Hepatocyte (in vitro differentiated cells): ENCODE measurements around the gene KCNQ1. TPM values are rescaled to one million over a fixed set of nuclear protein-coding genes. Genes with fewer than 3 reads are reported as not detected.

Experiments used
- DNase-seq: peaks from one replicate; pipeline ENCODE4 v3.0.0-alpha.2; 2016; ENCODE audit warnings: low spot score
- H2AFZ ChIP-seq: fragments of 200-600 bp; sonication (generic); 2 replicates; pipeline ENCODE4 v1.6.0; 2016; ENCODE audit warnings: antibody characterized with exemption, mild to moderate bottlenecking
- H3K27ac ChIP-seq: fragments of 200-600 bp; sonication (generic); 2 replicates; pipeline ENCODE4 v1.5.1; 2016; ENCODE audit warnings: mild to moderate bottlenecking
- H3K27me3 ChIP-seq: fragments of 200-600 bp; sonication (generic); 2 replicates; pipeline ENCODE4 v1.6.1; 2016
- H3K36me3 ChIP-seq: fragments of 200-600 bp; sonication (generic); replicated peaks from 2 replicates; pipeline ENCODE4 v1.5.1; 2016; ENCODE audit warnings: low read depth; ENCODE audit not compliant: insufficient read depth
- H3K4me1 ChIP-seq: fragments of 200-600 bp; sonication (generic); 2 replicates; pipeline ENCODE4 v1.5.1; 2016; ENCODE audit warnings: mild to moderate bottlenecking, moderate library complexity; ENCODE audit not compliant: insufficient read depth
- H3K4me2 ChIP-seq: fragments of 200-600 bp; sonication (generic); 2 replicates; pipeline ENCODE4 v1.6.0; 2016
- H3K4me3 ChIP-seq: fragments of 200-600 bp; sonication (generic); 2 replicates; pipeline ENCODE4 v1.5.1; 2016; ENCODE audit warnings: mild to moderate bottlenecking
- H3K79me2 ChIP-seq: fragments of 200-600 bp; sonication (generic); 2 replicates; pipeline ENCODE4 v1.6.0; 2017; ENCODE audit warnings: mild to moderate bottlenecking
- H3K9me2 ChIP-seq: fragments of 200-600 bp; sonication (generic); replicated peaks from 2 replicates; pipeline ENCODE4 v1.6.0; 2017; ENCODE audit warnings: mild to moderate bottlenecking; ENCODE audit not compliant: insufficient read depth
- H3K9me3 ChIP-seq: fragments of 200-600 bp; sonication (generic); 2 replicates; pipeline ENCODE4 v1.5.1; 2016; ENCODE audit warnings: low read depth, mild to moderate bottlenecking
- H4K20me1 ChIP-seq: fragments of 200-600 bp; sonication (generic); 2 replicates; pipeline ENCODE4 v1.6.0; 2016; ENCODE audit warnings: mild to moderate bottlenecking; ENCODE audit not compliant: insufficient read depth, poor library complexity, severe bottlenecking
- CTCF ChIP-seq: fragments of 200-600 bp; sonication (generic); IDR thresholded peaks from 2 replicates; pipeline ENCODE4 v1.5.1; 2016; ENCODE audit warnings: antibody characterized with exemption, mild to moderate bottlenecking; ENCODE audit not compliant: poor library complexity
- EZH2 ChIP-seq: fragments of 200-600 bp; sonication (generic); IDR thresholded peaks from 2 replicates; pipeline ENCODE4 v1.6.1; 2016; ENCODE audit warnings: antibody characterized with exemption, mild to moderate bottlenecking, borderline replicate concordance
- EZH2phosphoT487 ChIP-seq: fragments of 200-600 bp; sonication (generic); IDR thresholded peaks from one replicate; pipeline ENCODE4 v1.6.1; 2018; ENCODE audit warnings: antibody characterized with exemption, mild to moderate bottlenecking, low read depth, moderate library complexity; ENCODE audit not compliant: unreplicated experiment, severe bottlenecking
- WGBS: methylation state at CpG from one replicate; pipeline ENCODE4 v1.1.6; 2016; ENCODE audit warnings: low lambda C conversion rate; ENCODE audit errors: missing lambda C conversion rate; 5-methylcytosine and 5-hydroxymethylcytosine counted together
- polyA plus RNA-seq: library from polyadenylated mRNA; unstranded; fragments of >200 nt; fragmentation: Nextera tagmentation; extraction: Ambion mirVana; gene quantifications from 2 replicates; pipeline ENCODE4 v1.2.1, GENCODE V29; 2016
- total RNA-seq: library from RNA; depleted of rRNA; stranded (reverse); fragments of >200 nt; gene quantifications from 2 replicates; pipeline ENCODE4 v1.2.3, GENCODE V29; 2014

The KCNQ1 gene
- total and polyA plus RNA-seq, 2 experiments from 2014 or later, result 1.8 to 6.4 TPM

- H3K9me3 ChIP-seq, result no peaks in the 10 kb centered on the region
- H3K36me3 ChIP-seq, result no peaks in the 10 kb centered on the region
- no peaks in the 10 kb centered on the region for H3K9me2 ChIP-seq
- TF ChIP-seq CTCF (no peak), EZH2 (no peak), EZH2phosphoT487 (no peak)
- H3K4me2 ChIP-seq, result no peak overlapping the region
- 94% methylated on average over 12 of the region's 12 CpGs for WGBS
- no peaks in the 10 kb centered on the region for H3K27me3 ChIP-seq
- H2AFZ ChIP-seq, result no peak overlapping the region
- H3K27ac ChIP-seq, result no peak overlapping the region
- H3K4me3 ChIP-seq, result no peak overlapping the region
- H3K4me1 ChIP-seq, result peaks cover 13% of the 10 kb centered on the region
- no peaks in the 10 kb centered on the region for H4K20me1 ChIP-seq
- no peaks in the 10 kb centered on the region for H3K79me2 ChIP-seq
- DNase-seq, result no peak
Observed at GRCh38 chr11:2800655-2801531, 356.1 kb downstream of the KCNQ1 start.

DNA sequence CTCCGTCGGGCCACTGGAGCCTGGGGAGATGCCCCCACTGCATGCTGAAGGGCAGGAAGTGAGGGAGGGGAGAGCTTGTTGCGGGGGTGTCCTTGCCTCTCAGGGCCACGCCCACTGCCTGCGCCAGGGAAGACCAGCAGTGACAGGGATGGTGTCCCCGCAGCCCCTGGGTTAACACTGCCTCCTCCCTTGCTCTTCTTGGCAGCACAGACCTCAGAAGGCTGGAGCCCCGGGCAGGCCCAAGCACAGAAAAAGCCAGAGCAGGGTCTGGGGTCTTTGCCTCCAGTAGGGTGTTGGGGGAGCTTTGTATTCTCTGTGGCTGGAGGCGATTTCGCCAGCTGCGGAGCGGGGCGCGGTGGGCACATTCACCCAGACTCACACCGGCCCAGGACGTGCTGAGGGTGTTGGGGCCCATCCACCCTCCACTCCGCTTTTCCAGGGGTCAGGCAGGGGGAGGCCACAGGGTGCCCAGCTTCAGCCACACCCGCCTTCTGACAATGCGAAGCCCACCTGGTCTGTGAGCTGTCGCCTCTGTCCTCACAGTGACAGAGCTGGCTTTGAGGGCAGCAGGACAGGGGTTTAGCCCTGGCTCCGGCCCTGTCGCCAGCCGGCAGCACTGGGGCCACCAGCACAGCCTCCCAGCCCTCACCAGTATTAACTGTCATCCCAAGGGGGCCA is 357.0 kb downstream of the KCNQ1 start:
- H3K27me3 ChIP-seq, result no peaks in the 10 kb centered on the region
- no peak overlapping the region for H3K4me3 ChIP-seq
- H3K9me3 ChIP-seq, result no peaks in the 10 kb centered on the region
- H3K9me2 ChIP-seq, result no peaks in the 10 kb centered on the region
- H4K20me1 ChIP-seq, result no peaks in the 10 kb centered on the region
- H3K27ac ChIP-seq, result no peak overlapping the region
- H3K36me3 ChIP-seq, result no peaks in the 10 kb centered on the region
- peaks cover 21% of the 10 kb centered on the region for H3K4me1 ChIP-seq
- 93% methylated on average over 22 of the region's 22 CpGs for WGBS
- H3K4me2 ChIP-seq, result no peak overlapping the region
- no peak for DNase-seq
- no peak overlapping the region for H2AFZ ChIP-seq
- TF ChIP-seq CTCF (no peak), EZH2phosphoT487 (no peak), EZH2 (no peak)
- no peaks in the 10 kb centered on the region for H3K79me2 ChIP-seq

DNA sequence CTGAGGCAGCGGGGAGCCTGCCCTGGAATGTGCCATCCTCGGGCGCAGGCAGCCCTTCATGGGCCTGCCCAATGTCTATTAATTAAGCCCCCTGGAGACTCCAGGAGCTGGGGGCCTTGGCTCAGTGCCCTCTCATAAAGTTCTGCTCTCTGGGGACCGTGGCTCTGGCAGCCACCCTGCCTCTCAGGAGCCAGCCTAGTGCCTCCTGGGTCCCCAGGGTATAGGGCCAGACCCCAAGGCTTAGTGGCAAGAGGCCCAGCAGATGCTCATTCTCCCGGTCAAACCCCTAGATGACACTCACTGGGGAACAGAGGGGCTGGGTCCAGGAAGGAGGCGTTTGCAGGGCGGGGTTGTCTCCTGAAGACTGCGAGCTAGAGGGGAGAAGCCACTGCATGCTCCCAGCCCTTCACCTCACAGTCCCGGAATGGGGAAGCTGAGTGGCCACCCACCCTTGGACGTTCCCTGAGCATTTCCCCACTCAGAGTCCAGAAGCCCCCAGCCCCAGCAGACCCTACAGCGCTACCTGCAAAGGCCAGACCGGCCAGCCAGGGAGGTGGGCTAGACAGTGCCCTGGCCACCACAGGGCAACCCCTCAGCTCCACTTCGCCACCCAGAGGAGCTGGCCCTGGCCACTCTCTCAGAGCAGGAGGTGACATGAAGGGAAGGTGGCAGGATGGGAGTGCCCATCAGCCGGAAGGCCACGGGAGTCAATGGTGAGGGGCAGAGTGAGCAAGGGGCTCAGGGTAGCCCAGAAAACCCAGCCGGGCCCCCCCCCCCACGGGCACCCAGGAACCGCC is 357.8 kb downstream of the KCNQ1 start:
- 93% methylated on average over 18 of the region's 18 CpGs for WGBS
- H4K20me1 ChIP-seq, result no peaks in the 10 kb centered on the region
- peaks cover 28% of the 10 kb centered on the region for H3K4me1 ChIP-seq
- no peak overlapping the region for H3K27ac ChIP-seq
- no peaks in the 10 kb centered on the region for H3K79me2 ChIP-seq
- H3K9me2 ChIP-seq, result no peaks in the 10 kb centered on the region
- no peaks in the 10 kb centered on the region for H3K27me3 ChIP-seq
- H3K4me3 ChIP-seq, result no peak overlapping the region
- H2AFZ ChIP-seq, result no peak overlapping the region
- no peak for DNase-seq
- no peak for TF ChIP-seq CTCF
- TF ChIP-seq EZH2phosphoT487, result no peak
- TF ChIP-seq EZH2, result no peak
- no peaks in the 10 kb centered on the region for H3K36me3 ChIP-seq
- H3K9me3 ChIP-seq, result no peaks in the 10 kb centered on the region
- H3K4me2 ChIP-seq, result no peak overlapping the region
